Coronary artery (tissue), 2 donors: ENCODE results near the gene SH3BGRL2.

Source experiments
- DNase-seq: peaks from one replicate; pipeline ENCODE4 v3.0.0-alpha.2; 2017; ENCODE audit warnings: low spot score
- H3K27ac ChIP-seq, 2 donors: fragments of 200-600 bp; sonication (generic); one replicate each; pipeline ENCODE4 v1.5.1; 2016 to 2019
- H3K4me3 ChIP-seq: fragments of 200-600 bp; sonication (generic); 2 replicates; pipeline ENCODE4 v1.5.1; 2016; ENCODE audit warnings: mild to moderate bottlenecking, moderate library complexity
- CTCF ChIP-seq: fragments of 200-600 bp; sonication (generic); IDR thresholded peaks from one replicate; pipeline ENCODE4 v1.5.1; 2019; ENCODE audit warnings: antibody characterized with exemption

Gene SH3BGRL2

GRCh38 chr6:79665725-79666551, 34.8 kb downstream of the SH3BGRL2 start:
- no peak overlapping the region for H3K27ac ChIP-seq

GRCh38 chr6:79666634-79667033, 35.5 kb downstream of the SH3BGRL2 start:
- DNase-seq, result no peak
- Histone ChIP-seq H3K27ac (no peak overlapping the region), H3K4me3 (no peak overlapping the region)
- TF ChIP-seq CTCF, result no peak

More at GRCh38 chr6:79665725-79666551, 34.8 kb downstream of the SH3BGRL2 start:
- TF ChIP-seq CTCF, result no peak
- DNase-seq, result no peak
- H3K4me3 ChIP-seq, result no peak overlapping the region

- Histone ChIP-seq H3K27ac (no peak overlapping the region), H3K4me3 (no peak overlapping the region)
- no peak for TF ChIP-seq CTCF
- DNase-seq, result no peak
These were observed 37.3 kb downstream of the SH3BGRL2 start for GRCh38 chr6:79668381-79668780.

GRCh38 chr6:79669766-79670165, 38.6 kb downstream of the SH3BGRL2 start:
- Histone ChIP-seq H3K4me3 (no peak overlapping the region), H3K27ac (no peak overlapping the region)
- DNase-seq, result no peak
- TF ChIP-seq CTCF, result no peak

GRCh38 chr6:79670789-79671188, 39.7 kb downstream of the SH3BGRL2 start:
- TF ChIP-seq CTCF, result no peak
- Histone ChIP-seq H3K4me3 (no peak overlapping the region), H3K27ac (no peak overlapping the region)
- no peak for DNase-seq

GRCh38 chr6:79671600-79672266, 40.6 kb downstream of the SH3BGRL2 start:
- no peak for DNase-seq
- no peak for TF ChIP-seq CTCF
- H3K27ac ChIP-seq, result no peak overlapping the region

GRCh38 chr6:79672631-79673111, 41.5 kb downstream of the SH3BGRL2 start:
- TF ChIP-seq CTCF, result no peak

More at GRCh38 chr6:79671600-79672266, 40.6 kb downstream of the SH3BGRL2 start:
- no peak overlapping the region for H3K4me3 ChIP-seq

More at GRCh38 chr6:79672631-79673111, 41.5 kb downstream of the SH3BGRL2 start:
- no peak overlapping the region for H3K4me3 ChIP-seq
- DNase-seq, result no peak
- no peak overlapping the region for H3K27ac ChIP-seq
